Stimulated activated naive B cell treated with anti-CD40 and anti-IgM and Interleukin-4, amounts not matched to agents 10 μg/mL and 1 μg/mL and 100 μg/mL, for 72 hours (primary cell): ENCODE measurements around the gene HOXD11.

Source experiments
- ATAC-seq, 2 donors: fragments of 150-1000 bp; cut with Tn5 transposase; replicated peaks; 2 replicates each; pipeline ENCODE4 v1.10.0; 2021; ENCODE audit warnings: moderate library complexity in 1 of 2
- DNase-seq: peaks from one replicate; pipeline ENCODE4 v3.0.0; 2021
- H3K27ac Mint-ChIP-seq: one replicate; pipeline ENCODE4 v1.8.0; 2022; ENCODE audit warnings: mild to moderate bottlenecking, mixed read lengths
- H3K27me3 Mint-ChIP-seq, 2 donors: one replicate each; pipeline ENCODE4 v1.8.0; 2022; ENCODE audit warnings: mixed read lengths in 2 of 2
- H3K36me3 Mint-ChIP-seq, 2 donors: one replicate each; pipeline ENCODE4 v1.8.0; 2022; ENCODE audit warnings: mixed read lengths in 2 of 2, mild to moderate bottlenecking in 1 of 2
- H3K4me1 Mint-ChIP-seq, 2 donors: one replicate each; pipeline ENCODE4 v1.8.0; 2022; ENCODE audit warnings: mixed read lengths in 2 of 2, mild to moderate bottlenecking in 1 of 2
- H3K4me3 Mint-ChIP-seq, 2 donors: one replicate each; pipeline ENCODE4 v1.8.0; 2022; ENCODE audit warnings: mild to moderate bottlenecking in 2 of 2, mixed read lengths in 2 of 2, moderate library complexity in 1 of 2
- H3K9me3 Mint-ChIP-seq, 2 donors: one replicate each; pipeline ENCODE4 v1.8.0; 2022; ENCODE audit warnings: mixed read lengths in 2 of 2, mild to moderate bottlenecking in 1 of 2

Gene HOXD11

GRCh38 chr2:176140513-176141317 is 33.6 kb downstream of the HOXD11 start:
- DNase-seq, result peak; percentile 21
- H3K36me3 Mint-ChIP-seq, result peaks cover 3 to 5% of the 10 kb centered on the region in 2 donors
- ATAC-seq, result peak; percentile 59 to 63
- peak overlapping the region in 1 of 2 donors; percentile 48 for H3K4me3 Mint-ChIP-seq
- H3K4me1 Mint-ChIP-seq, result peaks cover 13 to 19% of the 10 kb centered on the region in 2 donors
- H3K27me3 Mint-ChIP-seq, result peaks cover 60 to 91% of the 10 kb centered on the region in 2 donors
- no peak overlapping the region for H3K27ac Mint-ChIP-seq
- peaks cover 3 to 4% of the 10 kb centered on the region in 2 donors for H3K9me3 Mint-ChIP-seq

- H3K36me3 Mint-ChIP-seq, result peaks cover 3 to 4% of the 10 kb centered on the region in 2 donors
- ATAC-seq, result no peak
- no peak for DNase-seq
- no peak overlapping the region for H3K4me3 Mint-ChIP-seq
- H3K27me3 Mint-ChIP-seq, result peaks cover 64 to 94% of the 10 kb centered on the region in 2 donors
- peaks cover 0 to 4% of the 10 kb centered on the region in 2 donors for H3K9me3 Mint-ChIP-seq
- peaks cover 8 to 13% of the 10 kb centered on the region in 2 donors for H3K4me1 Mint-ChIP-seq
- H3K27ac Mint-ChIP-seq, result no peak overlapping the region
Measured at GRCh38 chr2:176142281-176142680, 35.2 kb downstream of the HOXD11 start.

GRCh38 chr2:176145085-176145969 is 38.2 kb downstream of the HOXD11 start:
- no peak for DNase-seq
- H3K36me3 Mint-ChIP-seq, result peaks cover 0 to 1% of the 10 kb centered on the region in 2 donors
- ATAC-seq, result no peak
- no peak overlapping the region for H3K4me3 Mint-ChIP-seq
- no peaks in the 10 kb centered on the region for H3K9me3 Mint-ChIP-seq
- peaks cover 6 to 11% of the 10 kb centered on the region in 2 donors for H3K4me1 Mint-ChIP-seq
- no peak overlapping the region for H3K27ac Mint-ChIP-seq
- H3K27me3 Mint-ChIP-seq, result peaks cover 71 to 96% of the 10 kb centered on the region in 2 donors

GRCh38 chr2:176146101-176146500 is 39.0 kb downstream of the HOXD11 start:
- H3K36me3 Mint-ChIP-seq, result peaks cover 0 to 4% of the 10 kb centered on the region in 2 donors
- no peaks in the 10 kb centered on the region for H3K9me3 Mint-ChIP-seq
- ATAC-seq (no peak), DNase-seq (no peak)
- no peak overlapping the region for H3K27ac Mint-ChIP-seq
- peaks cover 4 to 10% of the 10 kb centered on the region in 2 donors for H3K4me1 Mint-ChIP-seq
- H3K4me3 Mint-ChIP-seq, result no peak overlapping the region
- peaks cover 74 to 98% of the 10 kb centered on the region in 2 donors for H3K27me3 Mint-ChIP-seq

- no peak for ATAC-seq
- DNase-seq, result no peak
- H3K36me3 Mint-ChIP-seq, result peaks cover 0 to 4% of the 10 kb centered on the region in 2 donors
- H3K27ac Mint-ChIP-seq, result no peak overlapping the region
- no peak overlapping the region for H3K4me3 Mint-ChIP-seq
- H3K9me3 Mint-ChIP-seq, result no peaks in the 10 kb centered on the region
- peaks cover 3 to 11% of the 10 kb centered on the region in 2 donors for H3K4me1 Mint-ChIP-seq
- peaks cover 73 to 98% of the 10 kb centered on the region in 2 donors for H3K27me3 Mint-ChIP-seq
Measured at GRCh38 chr2:176146645-176147044, 39.6 kb downstream of the HOXD11 start.

GRCh38 chr2:176147210-176147799 is 40.2 kb downstream of the HOXD11 start:
- Mint-ChIP-seq H3K4me3 (no peak overlapping the region), H3K9me3 (no peaks in the 10 kb centered on the region), H3K4me1 (peaks cover 3 to 11% of the 10 kb centered on the region in 2 donors), H3K27me3 (peaks cover 73 to 98% of the 10 kb centered on the region in 2 donors), H3K36me3 (peaks cover 0 to 4% of the 10 kb centered on the region in 2 donors), H3K27ac (no peak overlapping the region)
- ATAC-seq (no peak), DNase-seq (no peak)

GRCh38 chr2:176147800-176148496 is 40.9 kb downstream of the HOXD11 start:
- Mint-ChIP-seq H3K36me3 (peaks cover 0 to 4% of the 10 kb centered on the region in 2 donors), H3K4me1 (peaks cover 3 to 11% of the 10 kb centered on the region in 2 donors), H3K27me3 (peaks cover 76 to 98% of the 10 kb centered on the region in 2 donors), H3K4me3 (no peak overlapping the region), H3K9me3 (no peaks in the 10 kb centered on the region), H3K27ac (no peak overlapping the region)
- DNase-seq, result no peak
- ATAC-seq, result no peak

- H3K4me3 Mint-ChIP-seq, result no peak overlapping the region
- ATAC-seq, result no peak
Measured at GRCh38 chr2:176148751-176149421, 41.8 kb downstream of the HOXD11 start.

GRCh38 chr2:176149481-176149938 is 42.4 kb downstream of the HOXD11 start:
- Mint-ChIP-seq H3K4me1 (peaks cover 3 to 11% of the 10 kb centered on the region in 2 donors), H3K9me3 (no peaks in the 10 kb centered on the region), H3K27ac (no peak overlapping the region), H3K27me3 (peaks cover 72 to 98% of the 10 kb centered on the region in 2 donors), H3K36me3 (peaks cover 0 to 4% of the 10 kb centered on the region in 2 donors), H3K4me3 (no peak overlapping the region)
- ATAC-seq, result no peak
- DNase-seq, result no peak

More at GRCh38 chr2:176148751-176149421, 41.8 kb downstream of the HOXD11 start:
- peaks cover 0 to 4% of the 10 kb centered on the region in 2 donors for H3K36me3 Mint-ChIP-seq
- DNase-seq, result no peak
- H3K4me1 Mint-ChIP-seq, result peaks cover 3 to 11% of the 10 kb centered on the region in 2 donors
- no peak overlapping the region for H3K27ac Mint-ChIP-seq
- H3K9me3 Mint-ChIP-seq, result no peaks in the 10 kb centered on the region
- peaks cover 70 to 96% of the 10 kb centered on the region in 2 donors for H3K27me3 Mint-ChIP-seq

- peaks cover 3 to 11% of the 10 kb centered on the region in 2 donors for H3K4me1 Mint-ChIP-seq
- no peak overlapping the region for H3K4me3 Mint-ChIP-seq
- H3K27me3 Mint-ChIP-seq, result peaks cover 75 to 98% of the 10 kb centered on the region in 2 donors
- H3K27ac Mint-ChIP-seq, result no peak overlapping the region
- no peaks in the 10 kb centered on the region for H3K9me3 Mint-ChIP-seq
- ATAC-seq (no peak), DNase-seq (no peak)
- H3K36me3 Mint-ChIP-seq, result peaks cover 0 to 4% of the 10 kb centered on the region in 2 donors
Measured at GRCh38 chr2:176149939-176150583, 43.0 kb downstream of the HOXD11 start.

- ATAC-seq, result no peak
- Mint-ChIP-seq H3K9me3 (no peaks in the 10 kb centered on the region), H3K27me3 (peaks cover 75 to 98% of the 10 kb centered on the region in 2 donors), H3K4me3 (no peak overlapping the region), H3K36me3 (peaks cover 0 to 4% of the 10 kb centered on the region in 2 donors), H3K27ac (no peak overlapping the region), H3K4me1 (peaks cover 3 to 11% of the 10 kb centered on the region in 2 donors)
- no peak for DNase-seq
Measured at GRCh38 chr2:176150584-176151441, 43.7 kb downstream of the HOXD11 start.
